HepG2 (cell line): ENCODE results near the gene GFY. TPM values are rescaled to one million over a fixed set of nuclear protein-coding genes. Genes with fewer than 3 reads are reported as not detected.

Experiments used
- EHMT2 ChIP-seq: fragments of 200-600 bp; sonication (generic); IDR thresholded peaks from 2 replicates; pipeline ENCODE4 v1.7.0; 2017; ENCODE audit warnings: antibody characterized with exemption, low read depth, low read length, borderline replicate concordance
- ELF3 ChIP-seq: IDR thresholded peaks from 2 replicates; pipeline ENCODE4 v1.6.1; 2016; ENCODE audit warnings: missing genetic modification reagents, missing compliant biosample characterization
- HDAC1 ChIP-seq: sonication (generic); formaldehyde crosslinking; IDR thresholded peaks from 2 replicates; pipeline ENCODE4 v1.5.1; 2020; ENCODE audit warnings: mild to moderate bottlenecking, missing genetic modification reagents
- KLF9 ChIP-seq: IDR thresholded peaks from 2 replicates; pipeline ENCODE4 v1.6.1; 2016; ENCODE audit warnings: low read depth
- MATR3 ChIP-seq: sonication (generic); formaldehyde crosslinking; IDR thresholded peaks from 2 replicates; pipeline ENCODE4 v1.4.0; 2020; ENCODE audit warnings: missing genetic modification reagents
- MYC ChIP-seq: sonication (generic); formaldehyde crosslinking; IDR thresholded peaks from 2 replicates; pipeline ENCODE4 v1.9.0; 2021; ENCODE audit warnings: missing genetic modification reagents, borderline replicate concordance
- SIX4 ChIP-seq: sonication (generic); formaldehyde crosslinking; IDR thresholded peaks from 2 replicates; pipeline ENCODE4 v1.4.0; 2020; ENCODE audit warnings: missing genetic modification reagents
- SMAD3 ChIP-seq: sonication (generic); formaldehyde crosslinking; IDR thresholded peaks from 2 replicates; pipeline ENCODE4 v1.4.0; 2020; ENCODE audit warnings: missing genetic modification reagents
- SMC3 ChIP-seq: IDR thresholded peaks from 2 replicates; pipeline ENCODE4 v1.6.1; 2011; ENCODE audit warnings: low read length, improper control_type of control experiment
- THAP11 ChIP-seq: IDR thresholded peaks from 2 replicates; pipeline ENCODE4 v1.6.1; 2016; ENCODE audit warnings: missing biosample characterization, missing genetic modification reagents
- WIZ ChIP-seq: sonication (generic); formaldehyde crosslinking; IDR thresholded peaks from 2 replicates; pipeline ENCODE4 v1.5.1; 2020; ENCODE audit warnings: mild to moderate bottlenecking, missing genetic modification reagents
- YEATS2 ChIP-seq: sonication (generic); formaldehyde crosslinking; IDR thresholded peaks from 2 replicates; pipeline ENCODE4 v1.4.0; 2020; ENCODE audit warnings: missing genetic modification reagents, borderline replicate concordance
- ZFX ChIP-seq: sonication (generic); formaldehyde crosslinking; IDR thresholded peaks from 2 replicates; pipeline ENCODE4 v1.4.0; 2020; ENCODE audit warnings: mild to moderate bottlenecking, low read depth, missing genetic modification reagents, moderate library complexity
- ZNF24 ChIP-seq: fragments of 450-650 bp; IDR thresholded peaks from 2 replicates; pipeline ENCODE4 v1.6.1; 2017; ENCODE audit warnings: antibody characterized with exemption, mild to moderate bottlenecking
- ZNF329 ChIP-seq: sonication (generic); formaldehyde crosslinking; IDR thresholded peaks from 2 replicates; pipeline ENCODE4 v1.9.0; 2021; ENCODE audit warnings: low read depth, mild to moderate bottlenecking, missing genetic modification reagents
- ZNF331 ChIP-seq: sonication (generic); formaldehyde crosslinking; IDR thresholded peaks from 2 replicates; pipeline ENCODE4 v1.4.0; 2020; ENCODE audit warnings: missing genetic modification reagents
- ZNF335 ChIP-seq: sonication (generic); formaldehyde crosslinking; IDR thresholded peaks from 2 replicates; pipeline ENCODE4 v1.4.0; 2020; ENCODE audit warnings: missing genetic modification reagents
- ZNF430 ChIP-seq: sonication (generic); formaldehyde crosslinking; IDR thresholded peaks from 2 replicates; pipeline ENCODE4 v1.9.0; 2021; ENCODE audit warnings: mild to moderate bottlenecking, missing genetic modification reagents
- ZNF746 ChIP-seq: sonication (generic); formaldehyde crosslinking; IDR thresholded peaks from 2 replicates; pipeline ENCODE4 v1.8.0; 2022; ENCODE audit warnings: mild to moderate bottlenecking, missing genetic modification reagents
- ZNF761 ChIP-seq: sonication (generic); formaldehyde crosslinking; conservative IDR thresholded peaks from 2 replicates; pipeline ENCODE4 v1.4.0; 2020; ENCODE audit warnings: mild to moderate bottlenecking, missing genetic modification reagents
- polyA plus RNA-seq, 8 experiments: library from polyadenylated mRNA; depleted of rRNA in 3 of 8; stranded (reverse) in 7 of 8; unstranded in 1 of 8; fragments of >200 nt; fragmentation: Illumina TruSeq in 4 of 8; extraction: Trizol in 4 of 8; gene quantifications; 2 replicates each; pipeline versions ENCODE4 v1.2.1 to v1.2.3, GENCODE V29; 2011 to 2016; ENCODE audit warnings: low read depth in 4 of 8, missing spikeins in 1 of 8, mixed read lengths in 1 of 8; ENCODE audit not compliant: insufficient read depth in 1 of 8
- total RNA-seq, 5 experiments: library from RNA; depleted of rRNA; stranded (reverse); fragments of >200 nt; fragmentation: Illumina TruSeq; extraction: Trizol; gene quantifications; 2 replicates each; pipeline ENCODE4 v1.2.3, GENCODE V29; 2016; ENCODE audit warnings: low read depth in 1 of 5
- TF ChIP-seq, protein P1 (sequence below): sonication (generic); formaldehyde crosslinking; IDR thresholded peaks from 2 replicates; pipeline ENCODE4 v1.4.0; 2020; ENCODE audit warnings: missing genetic modification reagents
- TF ChIP-seq, protein P2 (sequence below): sonication (generic); formaldehyde crosslinking; IDR thresholded peaks from 2 replicates; pipeline ENCODE4 v1.5.0; 2020; ENCODE audit warnings: missing genetic modification reagents, mild to moderate bottlenecking, borderline replicate concordance
- TF ChIP-seq, protein P3 (sequence below): sonication (generic); formaldehyde crosslinking; conservative IDR thresholded peaks from 2 replicates; pipeline ENCODE4 v1.8.0; 2022; ENCODE audit warnings: missing genetic modification reagents
- TF ChIP-seq, protein P4 (sequence below): sonication (generic); formaldehyde crosslinking; IDR thresholded peaks from 2 replicates; pipeline ENCODE4 v1.5.1; 2020; ENCODE audit warnings: missing genetic modification reagents, mild to moderate bottlenecking, borderline replicate concordance
- TF ChIP-seq, protein P5 (sequence below): IDR thresholded peaks from 2 replicates; pipeline ENCODE4 v1.6.1; 2016; ENCODE audit warnings: mild to moderate bottlenecking, missing biosample characterization, missing genetic modification reagents

Gene GFY
- total and polyA plus RNA-seq, 2 of the 13 experiments (the other 11 are each of a cell fraction or from before 2014, with no cell fraction given) = not detected

DNA sequence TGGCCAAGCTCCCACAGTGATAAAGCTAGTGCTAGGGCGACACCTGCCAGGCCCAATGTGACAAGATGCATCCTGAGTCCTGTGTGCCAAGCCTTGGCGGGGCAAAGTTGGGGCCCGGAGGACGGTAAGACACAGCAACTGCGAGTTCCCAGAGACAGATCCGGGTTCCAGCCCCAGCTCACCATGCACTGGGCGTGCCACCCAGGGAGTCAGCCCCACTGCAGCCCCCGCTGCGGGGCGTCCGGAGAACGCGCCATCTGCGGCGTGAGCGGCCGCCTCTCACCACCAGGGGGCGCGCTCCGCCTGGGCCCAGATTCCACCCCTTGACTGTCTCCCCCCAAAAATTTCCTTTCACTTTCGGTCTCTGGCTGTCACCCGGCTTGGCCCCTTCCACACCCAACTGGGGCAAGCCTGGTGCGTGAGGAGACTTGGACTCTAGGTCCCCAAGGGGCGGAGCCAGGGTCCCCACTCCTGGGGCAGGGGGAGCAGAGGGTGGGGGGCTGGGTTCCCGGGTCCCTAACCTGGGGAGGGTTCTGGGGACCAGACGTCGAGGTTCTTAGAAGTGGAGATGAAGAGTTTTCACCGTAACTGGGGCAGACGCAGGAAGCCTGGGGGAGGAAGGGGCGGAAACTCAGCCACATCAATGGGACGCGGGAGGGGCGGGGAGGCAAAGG lies 48.8 kb downstream of the GFY start, which contains the start of gene FLT3LG (continued):
- TF ChIP-seq, protein P1, sequence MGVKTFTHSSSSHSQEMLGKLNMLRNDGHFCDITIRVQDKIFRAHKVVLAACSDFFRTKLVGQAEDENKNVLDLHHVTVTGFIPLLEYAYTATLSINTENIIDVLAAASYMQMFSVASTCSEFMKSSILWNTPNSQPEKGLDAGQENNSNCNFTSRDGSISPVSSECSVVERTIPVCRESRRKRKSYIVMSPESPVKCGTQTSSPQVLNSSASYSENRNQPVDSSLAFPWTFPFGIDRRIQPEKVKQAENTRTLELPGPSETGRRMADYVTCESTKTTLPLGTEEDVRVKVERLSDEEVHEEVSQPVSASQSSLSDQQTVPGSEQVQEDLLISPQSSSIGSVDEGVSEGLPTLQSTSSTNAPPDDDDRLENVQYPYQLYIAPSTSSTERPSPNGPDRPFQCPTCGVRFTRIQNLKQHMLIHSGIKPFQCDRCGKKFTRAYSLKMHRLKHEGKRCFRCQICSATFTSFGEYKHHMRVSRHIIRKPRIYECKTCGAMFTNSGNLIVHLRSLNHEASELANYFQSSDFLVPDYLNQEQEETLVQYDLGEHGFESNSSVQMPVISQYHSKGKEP = no peak
- TF ChIP-seq MATR3 (no peak), ZNF761 (CRISPR knock-in tag) (no peak), ZNF430 (no peak), ZNF329 (CRISPR knock-in tag) (no peak), ZNF335 (CRISPR knock-in tag) (no peak), ZNF746 (CRISPR knock-in tag) (no peak), HDAC1 (peak; percentile 58), SMC3 (no peak; the same call in 1 of the 2 replicates), SIX4 (CRISPR knock-in tag) (no peak), ZNF331 (CRISPR knock-in tag) (peak; percentile 32; the same call in 1 of the 2 replicates), ZNF24 (no peak), WIZ (CRISPR knock-in tag) (no peak), ZFX (peak; percentile 65), ELF3 (CRISPR knock-in tag) (no peak), SMAD3 (no peak), KLF9 (CRISPR knock-in tag) (no peak), YEATS2 (CRISPR knock-in tag) (peak; percentile 34; the same call in 1 of the 2 replicates), MYC (CRISPR knock-in tag) (peak; percentile 48; the same call in 1 of the 2 replicates), EHMT2 (no peak), THAP11 (CRISPR knock-in tag) (peak; percentile 77)
- TF ChIP-seq, protein P2, sequence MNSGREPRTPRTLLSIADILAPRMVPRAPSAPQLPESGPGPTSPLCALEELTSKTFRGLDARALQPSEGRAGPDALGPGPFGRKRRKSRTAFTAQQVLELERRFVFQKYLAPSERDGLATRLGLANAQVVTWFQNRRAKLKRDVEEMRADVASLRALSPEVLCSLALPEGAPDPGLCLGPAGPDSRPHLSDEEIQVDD (CRISPR knock-in tag) = no peak
- TF ChIP-seq, protein P3, sequence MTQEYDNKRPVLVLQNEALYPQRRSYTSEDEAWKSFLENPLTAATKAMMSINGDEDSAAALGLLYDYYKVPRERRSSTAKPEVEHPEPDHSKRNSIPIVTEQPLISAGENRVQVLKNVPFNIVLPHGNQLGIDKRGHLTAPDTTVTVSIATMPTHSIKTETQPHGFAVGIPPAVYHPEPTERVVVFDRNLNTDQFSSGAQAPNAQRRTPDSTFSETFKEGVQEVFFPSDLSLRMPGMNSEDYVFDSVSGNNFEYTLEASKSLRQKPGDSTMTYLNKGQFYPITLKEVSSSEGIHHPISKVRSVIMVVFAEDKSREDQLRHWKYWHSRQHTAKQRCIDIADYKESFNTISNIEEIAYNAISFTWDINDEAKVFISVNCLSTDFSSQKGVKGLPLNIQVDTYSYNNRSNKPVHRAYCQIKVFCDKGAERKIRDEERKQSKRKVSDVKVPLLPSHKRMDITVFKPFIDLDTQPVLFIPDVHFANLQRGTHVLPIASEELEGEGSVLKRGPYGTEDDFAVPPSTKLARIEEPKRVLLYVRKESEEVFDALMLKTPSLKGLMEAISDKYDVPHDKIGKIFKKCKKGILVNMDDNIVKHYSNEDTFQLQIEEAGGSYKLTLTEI = no peak
- TF ChIP-seq, protein P4, sequence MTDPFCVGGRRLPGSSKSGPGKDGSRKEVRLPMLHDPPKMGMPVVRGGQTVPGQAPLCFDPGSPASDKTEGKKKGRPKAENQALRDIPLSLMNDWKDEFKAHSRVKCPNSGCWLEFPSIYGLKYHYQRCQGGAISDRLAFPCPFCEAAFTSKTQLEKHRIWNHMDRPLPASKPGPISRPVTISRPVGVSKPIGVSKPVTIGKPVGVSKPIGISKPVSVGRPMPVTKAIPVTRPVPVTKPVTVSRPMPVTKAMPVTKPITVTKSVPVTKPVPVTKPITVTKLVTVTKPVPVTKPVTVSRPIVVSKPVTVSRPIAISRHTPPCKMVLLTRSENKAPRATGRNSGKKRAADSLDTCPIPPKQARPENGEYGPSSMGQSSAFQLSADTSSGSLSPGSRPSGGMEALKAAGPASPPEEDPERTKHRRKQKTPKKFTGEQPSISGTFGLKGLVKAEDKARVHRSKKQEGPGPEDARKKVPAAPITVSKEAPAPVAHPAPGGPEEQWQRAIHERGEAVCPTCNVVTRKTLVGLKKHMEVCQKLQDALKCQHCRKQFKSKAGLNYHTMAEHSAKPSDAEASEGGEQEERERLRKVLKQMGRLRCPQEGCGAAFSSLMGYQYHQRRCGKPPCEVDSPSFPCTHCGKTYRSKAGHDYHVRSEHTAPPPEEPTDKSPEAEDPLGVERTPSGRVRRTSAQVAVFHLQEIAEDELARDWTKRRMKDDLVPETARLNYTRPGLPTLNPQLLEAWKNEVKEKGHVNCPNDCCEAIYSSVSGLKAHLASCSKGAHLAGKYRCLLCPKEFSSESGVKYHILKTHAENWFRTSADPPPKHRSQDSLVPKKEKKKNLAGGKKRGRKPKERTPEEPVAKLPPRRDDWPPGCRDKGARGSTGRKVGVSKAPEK (CRISPR knock-in tag) = no peak
- TF ChIP-seq, protein P5, sequence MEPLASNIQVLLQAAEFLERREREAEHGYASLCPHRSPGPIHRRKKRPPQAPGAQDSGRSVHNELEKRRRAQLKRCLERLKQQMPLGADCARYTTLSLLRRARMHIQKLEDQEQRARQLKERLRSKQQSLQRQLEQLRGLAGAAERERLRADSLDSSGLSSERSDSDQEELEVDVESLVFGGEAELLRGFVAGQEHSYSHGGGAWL (CRISPR knock-in tag) = peak; percentile 33; the same call in 1 of the 2 replicates
